Measurements from ENCODE around the gene PTPN6. TPM values are rescaled to one million over a fixed set of nuclear protein-coding genes. Genes with fewer than 3 reads are reported as not detected.

PTPN6 gene
- polyA plus RNA-seq, 1 donor from 2014 or later: not detected

GRCh38 chr12:6955108-6956020 lies 4.2 kb downstream of the PTPN6 start:
- H3K4me2 ChIP-seq (ENCODE audit: low read length): no peak overlapping the region
- no peaks in the 10 kb centered on the region for H3K36me3 ChIP-seq (ENCODE audit: insufficient read depth, low read length)
- no peaks in the 10 kb centered on the region for H4K20me1 ChIP-seq (ENCODE audit: insufficient read depth)
- no peak overlapping the region for H3K27ac ChIP-seq (ENCODE audit: low read length)
- H3K27me3 ChIP-seq (ENCODE audit: insufficient read depth, low read depth, low read length): no peaks in the 10 kb centered on the region
- H3K79me2 ChIP-seq (replicated peaks; ENCODE audit: insufficient read depth, low read length): no peaks in the 10 kb centered on the region
- no peak overlapping the region for H2AFZ ChIP-seq (ENCODE audit: low read depth, low read length)
- TF ChIP-seq RAD21 (conservative IDR thresholded peaks at IDR 0.05) (no peak), SMC3 (conservative IDR thresholded peaks at IDR 0.05; ENCODE audit: poor library complexity) (no peak), POLR2AphosphoS5 (IDR thresholded peaks at IDR 0.05) (no peak), MXI1 (conservative IDR thresholded peaks at IDR 0.05; ENCODE audit: poor library complexity, severe bottlenecking) (no peak), EP300 (conservative IDR thresholded peaks at IDR 0.05; ENCODE audit: poor library complexity, severe bottlenecking) (no peak), REST (IDR thresholded peaks at IDR 0.05; ENCODE audit: borderline replicate concordance) (no peak), TAF1 (IDR thresholded peaks at IDR 0.05; ENCODE audit: low read depth) (no peak), EZH2 (IDR thresholded peaks at IDR 0.05; ENCODE audit: borderline replicate concordance, insufficient read depth, low read length, poor library complexity, severe bottlenecking) (no peak), CTCF (IDR thresholded peaks at IDR 0.05; ENCODE audit: poor library complexity, severe bottlenecking) (no peak)
- H3K4me3 ChIP-seq (ENCODE audit: low read length): no peak overlapping the region
- H3K9ac ChIP-seq (ENCODE audit: low read length): no peak overlapping the region
- H3K9me3 ChIP-seq (ENCODE audit: low read length): no peaks in the 10 kb centered on the region
- no peaks in the 10 kb centered on the region for H3F3A ChIP-seq (ENCODE audit: insufficient read depth, low read length, poor library complexity, severe bottlenecking)
- H3K9me2 ChIP-seq (ENCODE audit: insufficient read depth, low read length): no peaks in the 10 kb centered on the region

DNA sequence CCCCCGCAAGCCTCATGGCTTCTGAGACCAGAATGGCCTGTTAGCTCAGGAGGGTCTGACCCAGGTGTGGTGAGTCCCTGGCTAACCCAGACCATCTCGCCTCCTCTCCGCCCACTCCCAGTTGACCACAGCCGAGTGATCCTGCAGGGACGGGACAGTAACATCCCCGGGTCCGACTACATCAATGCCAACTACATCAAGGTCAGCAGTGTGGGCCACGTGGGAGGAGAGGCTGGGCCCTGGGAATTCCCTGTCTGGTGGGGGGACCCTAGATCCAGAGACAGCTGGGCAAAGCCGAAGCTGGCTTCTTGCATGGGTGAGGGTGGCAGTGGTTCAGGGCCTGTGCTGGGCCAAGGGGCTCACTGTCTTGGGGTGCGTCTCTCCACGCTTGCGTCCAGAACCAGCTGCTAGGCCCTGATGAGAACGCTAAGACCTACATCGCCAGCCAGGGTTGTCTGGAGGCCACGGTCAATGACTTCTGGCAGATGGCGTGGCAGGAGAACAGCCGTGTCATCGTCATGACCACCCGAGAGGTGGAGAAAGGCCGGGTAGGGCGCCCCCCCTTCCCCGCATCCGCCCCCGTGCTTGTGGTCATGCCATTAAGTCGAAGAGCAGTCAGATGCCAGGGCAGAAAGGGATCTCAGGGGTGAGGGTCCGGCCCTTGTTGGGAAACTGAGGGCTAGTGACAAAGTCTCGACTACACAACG lies 5.0 kb downstream of the PTPN6 start:
- Histone ChIP-seq H3K27me3 (ENCODE audit: insufficient read depth, low read depth, low read length) (no peaks in the 10 kb centered on the region), H3F3A (ENCODE audit: insufficient read depth, low read length, poor library complexity, severe bottlenecking) (no peaks in the 10 kb centered on the region), H3K4me3 (ENCODE audit: low read length) (no peak overlapping the region), H3K4me2 (ENCODE audit: low read length) (no peak overlapping the region), H2AFZ (ENCODE audit: low read depth, low read length) (no peak overlapping the region), H3K36me3 (ENCODE audit: insufficient read depth, low read length) (no peaks in the 10 kb centered on the region), H3K27ac (ENCODE audit: low read length) (no peak overlapping the region), H3K9me2 (ENCODE audit: insufficient read depth, low read length) (no peaks in the 10 kb centered on the region), H3K9ac (ENCODE audit: low read length) (no peak overlapping the region), H3K9me3 (ENCODE audit: low read length) (no peaks in the 10 kb centered on the region), H4K20me1 (ENCODE audit: insufficient read depth) (no peaks in the 10 kb centered on the region), H3K79me2 (replicated peaks; ENCODE audit: insufficient read depth, low read length) (no peaks in the 10 kb centered on the region)
- TF ChIP-seq REST (IDR thresholded peaks at IDR 0.05; ENCODE audit: borderline replicate concordance) (no peak), RAD21 (conservative IDR thresholded peaks at IDR 0.05) (no peak), SMC3 (conservative IDR thresholded peaks at IDR 0.05; ENCODE audit: poor library complexity) (no peak)
